Measurements from ENCODE around the gene FGD2. TPM values are rescaled to one million over a fixed set of nuclear protein-coding genes. Genes with fewer than 3 reads are reported as not detected.

Gene FGD2
- total RNA-seq, 1 experiment from 2014 or later: 0.13 TPM

DNA sequence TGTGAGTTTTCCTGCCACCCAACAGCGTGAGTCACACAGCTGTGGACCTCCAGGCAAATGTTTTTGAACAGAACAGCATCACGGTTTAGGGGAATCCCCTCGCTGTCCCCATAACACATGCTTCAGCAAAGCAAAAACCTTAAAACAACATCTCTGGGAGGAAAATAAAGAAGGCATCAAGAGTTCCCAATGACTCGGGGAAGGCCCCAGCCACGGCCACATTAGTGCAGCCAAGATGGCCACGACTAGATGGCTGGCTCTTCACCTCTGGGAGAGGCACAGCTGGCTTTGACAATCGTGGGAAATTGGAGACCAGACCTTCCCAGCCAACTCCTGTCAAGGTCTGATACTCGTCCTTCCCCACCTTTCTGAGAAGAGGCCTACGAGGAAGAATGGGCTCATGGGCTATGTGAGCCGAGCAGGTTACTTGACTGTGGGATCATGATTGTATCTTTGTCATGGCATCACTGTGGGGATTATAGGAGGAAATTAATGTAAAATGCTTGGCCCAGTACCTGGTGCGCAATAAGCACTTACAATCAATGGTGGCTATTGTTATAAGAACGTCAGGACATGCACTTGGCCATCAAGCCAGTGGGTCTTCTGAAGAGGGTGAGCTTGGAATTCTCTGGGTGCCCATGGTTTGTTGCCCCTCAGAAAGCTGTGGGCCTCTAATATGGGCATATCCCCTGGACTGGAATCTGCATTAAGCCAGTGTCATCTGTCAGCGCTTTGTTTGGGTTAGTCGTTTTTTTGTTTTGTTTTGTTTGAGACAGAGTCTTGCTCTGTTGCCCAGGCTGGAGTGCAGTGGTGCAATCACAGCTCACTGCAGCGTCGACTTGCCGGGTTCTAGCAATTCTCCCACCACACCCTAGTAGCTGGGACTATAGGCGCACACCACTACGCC is 43.6 kb downstream of the FGD2 start:
- Mint-ChIP-seq H3K4me3 (no peak overlapping the region), H3K27ac (peak overlapping the region in 2 of 3 experiments; percentile 4 to 78; a peak in 4 of 7 replicates)
- no peak overlapping the region for H3K27ac ChIP-seq (ENCODE audit: insufficient read length, low read depth, low read length)

More for the DNA sequence above, 43.6 kb downstream of the FGD2 start:
- no peak overlapping the region for H2BK15ac ChIP-seq (ENCODE audit: low read depth, low read length)
- H3K4me2 ChIP-seq (ENCODE audit: insufficient read depth, insufficient read length, low read length): no peak overlapping the region
- no peak overlapping the region for H3K18ac ChIP-seq (ENCODE audit: insufficient read length, low read depth, low read length)
- no peak overlapping the region for H4K8ac ChIP-seq (replicated peaks; ENCODE audit: insufficient read length, low read depth, low read length)
- TF ChIP-seq, protein P1, sequence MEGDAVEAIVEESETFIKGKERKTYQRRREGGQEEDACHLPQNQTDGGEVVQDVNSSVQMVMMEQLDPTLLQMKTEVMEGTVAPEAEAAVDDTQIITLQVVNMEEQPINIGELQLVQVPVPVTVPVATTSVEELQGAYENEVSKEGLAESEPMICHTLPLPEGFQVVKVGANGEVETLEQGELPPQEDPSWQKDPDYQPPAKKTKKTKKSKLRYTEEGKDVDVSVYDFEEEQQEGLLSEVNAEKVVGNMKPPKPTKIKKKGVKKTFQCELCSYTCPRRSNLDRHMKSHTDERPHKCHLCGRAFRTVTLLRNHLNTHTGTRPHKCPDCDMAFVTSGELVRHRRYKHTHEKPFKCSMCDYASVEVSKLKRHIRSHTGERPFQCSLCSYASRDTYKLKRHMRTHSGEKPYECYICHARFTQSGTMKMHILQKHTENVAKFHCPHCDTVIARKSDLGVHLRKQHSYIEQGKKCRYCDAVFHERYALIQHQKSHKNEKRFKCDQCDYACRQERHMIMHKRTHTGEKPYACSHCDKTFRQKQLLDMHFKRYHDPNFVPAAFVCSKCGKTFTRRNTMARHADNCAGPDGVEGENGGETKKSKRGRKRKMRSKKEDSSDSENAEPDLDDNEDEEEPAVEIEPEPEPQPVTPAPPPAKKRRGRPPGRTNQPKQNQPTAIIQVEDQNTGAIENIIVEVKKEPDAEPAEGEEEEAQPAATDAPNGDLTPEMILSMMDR (conservative IDR thresholded peaks at IDR 0.05): no peak
- H2BK120ac ChIP-seq (ENCODE audit: low read depth, low read length, poor library complexity, severe bottlenecking): no peak overlapping the region
- no peak overlapping the region for H3K9ac ChIP-seq (ENCODE audit: extremely low read depth, insufficient read length, low read length)
- H3K23me2 ChIP-seq (ENCODE audit: insufficient read length, low read depth, low read length, poor library complexity, severe bottlenecking): no peaks in the 10 kb centered on the region
- no CpG with 5 or more reads among the region's 19 CpGs for WGBS (ENCODE audit: extremely low coverage, insufficient read length, low lambda C conversion rate)
- no peaks in the 10 kb centered on the region for H3K79me1 ChIP-seq (ENCODE audit: insufficient read depth, low read depth, low read length, poor library complexity, severe bottlenecking)
- H3K27me3 ChIP-seq (ENCODE audit: insufficient read depth, low read length): no peaks in the 10 kb centered on the region
- no peak overlapping the region for H4K91ac ChIP-seq (ENCODE audit: insufficient read length, low read depth, low read length)
- Mint-ChIP-seq H3K4me1 (peaks cover 13 to 26% of the 10 kb centered on the region in 2 experiments), H3K9me3 (no peaks in the 10 kb centered on the region), H3K27me3 (ENCODE audit: low read depth) (no peaks in the 10 kb centered on the region), H3K36me3 (ENCODE audit: insufficient read depth in 1 of 3, low read depth in 3 of 3) (no peaks in the 10 kb centered on the region)
- H2BK5ac ChIP-seq (ENCODE audit: insufficient read length, low read length): no peak overlapping the region
- H3K4ac ChIP-seq (ENCODE audit: low read depth, low read length): no peak overlapping the region
- H3K4me1 ChIP-seq (ENCODE audit: insufficient read depth, low read length): peaks cover 3% of the 10 kb centered on the region; the same call in 1 of the 2 replicates
- no peak overlapping the region for H2AFZ ChIP-seq (ENCODE audit: low read length)
- H3K9me3 ChIP-seq (ENCODE audit: control insufficient read depth, low read depth, low read length): no peaks in the 10 kb centered on the region
- H2BK20ac ChIP-seq (ENCODE audit: low read depth, low read length, poor library complexity, severe bottlenecking): no peak overlapping the region
- no peak overlapping the region for H3T11ph ChIP-seq (ENCODE audit: low read length)
- no peak overlapping the region for H4K5ac ChIP-seq (ENCODE audit: insufficient read length, low read depth, low read length)
- H3K56ac ChIP-seq (ENCODE audit: insufficient read length, low read depth, low read length): no peak overlapping the region
- no peak overlapping the region for H3K23ac ChIP-seq (ENCODE audit: insufficient read length, low read depth, low read length)
- no peak overlapping the region for H3K14ac ChIP-seq (ENCODE audit: insufficient read depth, low read length)
- H3K79me2 ChIP-seq (ENCODE audit: insufficient read depth, low read length): no peaks in the 10 kb centered on the region
- H2BK12ac ChIP-seq (ENCODE audit: insufficient read length, low read depth, low read length): no peak overlapping the region
- no peak overlapping the region for H2AK5ac ChIP-seq (ENCODE audit: insufficient read length, low read length)
- no peak for DNase-seq
- H4K20me1 ChIP-seq (ENCODE audit: control insufficient read depth, insufficient read depth, insufficient read length): no peaks in the 10 kb centered on the region
